RPMI8226 (cell line): ENCODE measurements around the gene PNLDC1.
A peak's percentile ranks its signal among the peaks of the same experiment; 100 is the strongest.

Source experiments
- DNase-seq: peaks from one replicate; pipeline ENCODE4 v3.0.0-alpha.2; 2015

The PNLDC1 gene

DNA sequence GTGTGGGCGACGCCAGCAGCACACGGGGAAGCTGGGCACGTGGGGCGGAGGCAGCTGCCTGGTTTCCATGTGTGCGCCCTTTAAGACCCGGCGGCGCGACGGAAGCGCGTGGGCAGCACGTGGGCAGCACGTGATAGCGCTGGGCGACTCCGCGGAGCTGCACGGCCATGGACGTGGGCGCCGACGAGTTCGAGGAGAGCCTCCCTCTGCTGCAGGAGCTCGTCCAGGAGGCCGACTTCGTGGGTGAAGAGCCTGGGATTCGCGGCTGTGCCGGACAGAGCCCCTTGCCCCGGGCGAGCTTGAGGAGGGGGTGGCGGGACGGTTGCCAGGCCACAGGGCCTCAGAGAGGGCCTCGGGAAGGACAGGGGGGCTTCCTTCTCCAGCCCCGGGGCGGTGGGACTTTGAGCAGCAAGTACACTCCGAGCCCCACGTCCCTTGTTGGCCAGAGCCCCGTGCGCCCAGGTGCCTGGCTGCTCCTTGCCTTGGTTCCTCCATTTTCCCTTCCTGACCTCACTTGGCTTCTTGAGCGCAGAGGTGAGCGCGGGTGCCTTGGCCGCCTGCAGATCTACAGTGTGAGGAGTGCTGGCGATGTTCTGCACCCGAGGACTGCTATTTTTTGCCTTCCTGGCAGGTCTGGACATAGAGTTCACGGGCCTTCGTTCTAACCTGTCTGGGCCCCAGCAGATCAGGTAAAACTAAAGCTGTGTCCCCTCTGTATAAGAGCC lies at the start of gene PNLDC1:
PNLDC1 (plus strand) TSS at position 136 of the 725 bp plus-strand sequence; CDS start at position 168, 32 bp downstream.
- DNase-seq, result no peak

- DNase-seq, result no peak
Measured at GRCh38 chr6:159751448-159751847, 48.6 kb upstream of the PNLDC1 start.

DNA sequence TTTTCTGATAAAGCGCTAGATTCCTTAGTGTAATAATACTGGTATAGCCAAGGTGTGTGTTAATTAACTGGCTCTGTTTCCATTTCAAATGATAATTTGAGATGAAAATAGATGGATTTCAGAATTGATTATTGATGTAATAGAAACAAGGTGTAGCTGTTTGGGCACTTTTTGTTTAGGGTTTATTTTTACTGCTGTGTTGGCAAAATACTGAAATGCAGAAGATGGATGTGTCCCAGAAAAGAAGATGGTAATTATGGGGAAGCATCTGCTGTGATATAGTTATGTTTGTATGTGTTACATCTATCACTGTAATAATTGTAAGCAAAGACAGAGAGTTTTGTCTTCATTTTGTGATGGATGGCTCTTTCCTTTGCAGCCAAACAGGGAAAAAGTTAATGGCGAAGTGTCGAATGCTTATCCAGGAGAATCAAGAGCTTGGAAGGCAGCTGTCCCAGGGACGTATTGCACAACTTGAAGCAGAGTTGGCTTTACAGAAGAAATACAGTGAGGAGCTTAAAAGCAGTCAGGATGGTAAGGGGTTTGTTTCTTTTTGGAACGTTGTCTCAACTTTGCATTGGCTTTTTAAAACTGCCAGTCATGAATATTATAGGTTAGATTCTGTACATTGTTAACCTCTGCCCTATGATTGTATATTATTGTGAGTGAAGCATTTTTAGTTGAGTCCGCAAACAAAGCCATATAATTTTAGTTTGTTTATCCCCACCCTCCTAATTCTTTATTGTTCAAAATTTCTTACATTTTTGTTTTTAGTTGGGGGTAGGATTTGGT lies 46.8 kb upstream of the PNLDC1 start:
- DNase-seq, result no peak

GRCh38 chr6:159754401-159754800 lies 45.7 kb upstream of the PNLDC1 start:
- no peak for DNase-seq

DNA sequence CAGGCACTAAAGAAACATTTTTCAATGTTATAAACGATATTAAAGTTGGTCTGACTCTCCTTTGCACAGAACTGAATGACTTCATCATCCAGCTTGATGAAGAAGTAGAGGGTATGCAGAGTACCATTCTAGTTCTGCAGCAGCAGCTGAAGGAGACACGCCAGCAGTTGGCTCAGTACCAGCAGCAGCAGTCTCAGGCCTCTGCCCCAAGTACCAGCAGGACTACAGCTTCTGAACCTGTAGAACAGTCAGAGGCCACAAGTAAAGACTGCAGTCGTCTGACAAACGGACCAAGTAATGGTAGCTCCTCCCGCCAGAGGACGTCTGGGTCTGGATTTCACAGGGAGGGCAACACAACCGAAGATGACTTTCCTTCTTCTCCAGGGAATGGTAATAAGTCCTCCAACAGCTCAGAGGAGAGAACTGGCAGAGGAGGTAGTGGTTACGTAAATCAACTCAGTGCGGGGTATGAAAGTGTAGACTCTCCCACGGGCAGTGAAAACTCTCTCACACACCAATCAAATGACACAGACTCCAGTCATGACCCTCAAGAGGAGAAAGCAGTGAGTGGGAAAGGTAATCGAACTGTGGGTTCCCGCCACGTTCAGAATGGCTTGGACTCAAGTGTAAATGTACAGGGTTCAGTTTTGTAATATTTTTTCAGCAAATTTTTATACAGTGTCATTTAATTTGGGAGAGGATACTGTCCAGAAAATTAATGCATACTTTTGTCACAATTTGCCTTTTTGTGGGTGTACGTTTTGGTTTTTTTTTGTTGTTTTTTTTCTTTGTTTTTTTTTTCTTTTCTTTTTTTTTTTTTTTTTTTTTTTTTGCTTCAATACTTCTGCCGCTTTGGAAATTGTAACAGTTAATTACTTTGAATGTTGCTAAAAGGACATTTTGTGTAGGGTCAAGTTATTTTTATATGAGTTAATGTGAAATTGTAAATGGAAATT lies 44.8 kb upstream of the PNLDC1 start:
- no peak for DNase-seq

- no peak for DNase-seq
Measured at GRCh38 chr6:159756508-159756907, 43.6 kb upstream of the PNLDC1 start.

- DNase-seq, result no peak
Measured at GRCh38 chr6:159758031-159759001, 41.8 kb upstream of the PNLDC1 start.

GRCh38 chr6:159759645-159760044 lies 40.4 kb upstream of the PNLDC1 start:
- no peak for DNase-seq

GRCh38 chr6:159760602-159761057 lies 39.4 kb upstream of the PNLDC1 start:
- no peak for DNase-seq

DNA sequence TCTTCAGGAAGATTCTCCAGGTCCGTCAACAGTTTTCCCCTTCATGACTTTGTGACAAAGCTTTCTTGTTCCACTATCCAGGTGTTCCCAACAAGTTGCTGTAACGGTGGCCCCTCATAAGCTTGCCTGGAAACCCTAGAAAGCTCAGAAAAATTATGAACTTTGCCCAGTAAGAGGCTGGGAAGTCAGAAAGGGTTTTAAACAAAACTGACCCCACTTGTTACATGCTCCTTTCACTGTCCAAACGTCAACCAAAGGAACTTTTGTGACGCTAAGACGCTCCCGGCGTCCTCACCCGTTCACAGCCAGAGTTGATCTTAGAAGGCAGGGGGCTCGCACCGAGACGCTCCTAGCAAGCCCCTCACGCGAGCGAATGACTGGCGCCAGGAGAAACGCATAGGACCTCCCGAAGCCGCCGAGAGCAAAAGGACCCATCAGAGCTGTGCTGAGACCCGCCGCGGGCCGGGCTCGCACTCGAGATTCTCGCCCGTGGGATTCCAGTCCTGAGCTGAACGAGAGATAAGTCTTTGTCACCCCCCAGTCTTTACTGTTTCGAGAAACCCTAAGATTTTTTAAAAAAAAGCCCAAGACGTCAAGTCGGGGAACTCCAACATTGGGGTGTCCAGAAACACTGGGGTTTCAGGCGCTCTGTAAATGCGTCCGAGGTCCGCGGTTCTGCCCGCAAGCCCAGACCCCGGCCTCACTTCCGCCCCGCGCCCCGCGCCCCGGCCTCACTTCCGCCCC lies 38.8 kb upstream of the PNLDC1 start:
- DNase-seq, result peak; percentile 7

GRCh38 chr6:159761873-159762680 lies 38.0 kb upstream of the PNLDC1 start, which contains the start of gene ACAT2:
TSS of gene ACAT2 (plus strand) at chr6:159762045. CDS start at chr6:159762088, 43 bp downstream.
- DNase-seq, result peak; percentile 96

DNA sequence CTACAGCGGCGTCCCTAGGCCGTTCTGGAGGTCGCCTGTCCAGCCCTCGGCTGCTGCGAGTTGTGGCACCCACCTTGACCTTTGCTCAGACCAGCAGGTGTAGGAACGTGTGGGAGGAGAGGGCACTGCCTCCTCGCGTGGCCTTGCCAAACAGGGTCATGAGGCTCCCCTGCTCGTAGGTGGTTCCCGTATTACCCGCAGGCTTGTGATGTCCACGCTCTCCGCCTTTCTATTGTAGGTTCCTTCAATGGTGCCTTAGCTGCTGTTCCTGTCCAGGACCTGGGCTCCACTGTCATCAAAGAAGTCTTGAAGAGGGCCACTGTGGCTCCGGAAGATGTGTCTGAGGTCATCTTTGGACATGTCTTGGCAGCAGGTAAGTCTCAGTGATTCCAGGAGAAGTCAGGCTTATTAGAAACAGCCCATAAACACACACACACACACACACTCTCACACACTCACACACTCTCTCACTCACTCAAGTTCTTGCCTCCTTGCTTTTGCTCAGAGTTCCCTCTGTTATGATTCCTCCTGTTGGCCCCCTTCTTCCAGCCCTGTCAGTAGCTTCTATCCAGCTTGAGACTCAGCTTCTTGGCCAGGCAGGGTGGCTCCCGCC lies 37.3 kb upstream of the PNLDC1 start:
- DNase-seq, result peak; percentile 40

DNA sequence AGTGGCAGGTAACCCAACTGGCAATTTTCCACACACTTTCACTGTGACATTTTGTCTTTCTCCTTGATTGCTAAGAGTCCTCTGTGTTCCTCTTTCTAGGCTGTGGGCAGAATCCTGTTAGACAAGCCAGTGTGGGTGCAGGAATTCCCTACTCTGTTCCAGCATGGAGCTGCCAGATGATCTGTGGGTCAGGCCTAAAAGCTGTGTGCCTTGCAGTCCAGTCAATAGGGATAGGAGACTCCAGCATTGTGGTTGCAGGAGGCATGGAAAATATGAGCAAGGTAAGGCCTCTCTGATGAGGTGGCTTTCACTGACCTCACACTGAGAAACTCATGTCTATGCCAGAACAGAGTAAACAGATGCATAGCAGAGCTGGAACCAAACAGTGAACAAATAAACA lies 33.2 kb upstream of the PNLDC1 start:
- no peak for DNase-seq

GRCh38 chr6:159769470-159769869 lies 30.6 kb upstream of the PNLDC1 start:
- DNase-seq, result no peak

- DNase-seq, result no peak
Measured at GRCh38 chr6:159772196-159772595, 27.9 kb upstream of the PNLDC1 start.

GRCh38 chr6:159777240-159777904 lies 22.7 kb upstream of the PNLDC1 start:
- no peak for DNase-seq

- DNase-seq, result no peak
Measured at GRCh38 chr6:159778131-159778530, 21.9 kb upstream of the PNLDC1 start.

- no peak for DNase-seq
Measured at GRCh38 chr6:159778542-159779103, 21.5 kb upstream of the PNLDC1 start.

DNA sequence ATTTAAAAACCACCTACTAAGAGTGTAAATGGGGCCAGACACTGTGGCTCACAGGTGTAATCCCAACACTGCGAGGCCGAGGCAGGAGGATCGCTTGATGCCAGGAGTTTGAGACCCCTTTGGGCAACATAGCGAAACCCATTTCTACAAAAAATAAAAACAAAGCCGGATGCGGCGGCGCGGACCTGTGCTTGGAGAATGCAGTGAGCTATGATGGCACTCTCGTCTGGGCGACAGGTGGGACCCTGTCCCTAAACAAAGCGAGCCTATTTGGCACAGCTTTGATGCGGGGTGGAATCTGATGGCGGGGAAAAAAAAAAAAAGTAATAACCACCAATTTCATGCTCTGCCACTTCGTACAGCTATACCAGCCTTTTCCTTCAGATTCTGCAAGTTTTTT lies 11.8 kb upstream of the PNLDC1 start:
- DNase-seq, result peak; percentile 21
